Uterus (tissue), 2 donors: ENCODE measurements around the gene ELOVL7.

Experiments used
- CTCF ChIP-seq, 4 experiments: fragments of 200-600 bp in 2 of 4; fragments of 450-650 bp in 2 of 4; sonication (generic) in 2 of 4; IDR thresholded peaks; one replicate each; pipeline ENCODE4 v1.5.1; 2016 to 2019; ENCODE audit warnings: antibody characterized with exemption in 4 of 4, mild to moderate bottlenecking in 2 of 4, moderate library complexity in 1 of 4
- POLR2A ChIP-seq, 2 donors: fragments of 450-650 bp; IDR thresholded peaks; one replicate each; pipeline ENCODE4 v1.6.1; 2016; ENCODE audit warnings: antibody characterized with exemption in 2 of 2, mild to moderate bottlenecking in 1 of 2, moderate library complexity in 1 of 2

DNA sequence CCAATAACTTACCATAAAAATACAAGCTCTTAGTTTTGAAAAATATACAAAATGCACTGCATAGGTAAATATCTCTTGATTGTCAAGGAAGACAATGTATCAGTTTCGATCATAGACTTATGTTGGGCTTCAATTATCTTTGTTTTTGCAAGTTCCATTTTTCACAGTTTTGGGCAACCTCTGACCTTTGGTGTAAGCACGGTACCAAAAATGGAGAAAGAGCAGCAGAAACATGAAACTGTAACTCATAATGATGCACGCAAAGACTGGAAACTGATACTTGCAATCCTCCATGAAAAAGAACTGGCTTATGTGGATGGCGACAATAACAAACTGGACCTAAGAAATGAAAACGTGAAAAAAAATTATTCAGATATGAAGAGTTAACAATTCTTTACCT, 89.6 kb downstream of the ELOVL7 start:
- TF ChIP-seq CTCF (IDR thresholded peaks at IDR 0.05) (no peak), POLR2A (IDR thresholded peaks at IDR 0.05) (no peak)
